GM12865 (cell line): Measurements from ENCODE around the gene SELENOT.

Experiments
- DNase-seq: peaks from one replicate; pipeline ENCODE4 v3.0.0; 2010; ENCODE audit warnings: low read depth
- H3K4me3 ChIP-seq: 2 replicates; pipeline ENCODE4 v1.5.1; 2011; ENCODE audit warnings: mild to moderate bottlenecking, low read depth, low read length, control low read depth
- TF ChIP-seq, protein P1 (sequence below): IDR thresholded peaks from 2 replicates; pipeline ENCODE4 v1.5.1; 2011; ENCODE audit warnings: low read length, control low read depth, low read depth, inconsistent platforms; ENCODE audit not compliant: insufficient read depth; ENCODE audit errors: missing control alignments

The SELENOT gene

GRCh38 chr3:150631515-150632221 lies 28.5 kb downstream of the SELENOT start:
- TF ChIP-seq, protein P1, sequence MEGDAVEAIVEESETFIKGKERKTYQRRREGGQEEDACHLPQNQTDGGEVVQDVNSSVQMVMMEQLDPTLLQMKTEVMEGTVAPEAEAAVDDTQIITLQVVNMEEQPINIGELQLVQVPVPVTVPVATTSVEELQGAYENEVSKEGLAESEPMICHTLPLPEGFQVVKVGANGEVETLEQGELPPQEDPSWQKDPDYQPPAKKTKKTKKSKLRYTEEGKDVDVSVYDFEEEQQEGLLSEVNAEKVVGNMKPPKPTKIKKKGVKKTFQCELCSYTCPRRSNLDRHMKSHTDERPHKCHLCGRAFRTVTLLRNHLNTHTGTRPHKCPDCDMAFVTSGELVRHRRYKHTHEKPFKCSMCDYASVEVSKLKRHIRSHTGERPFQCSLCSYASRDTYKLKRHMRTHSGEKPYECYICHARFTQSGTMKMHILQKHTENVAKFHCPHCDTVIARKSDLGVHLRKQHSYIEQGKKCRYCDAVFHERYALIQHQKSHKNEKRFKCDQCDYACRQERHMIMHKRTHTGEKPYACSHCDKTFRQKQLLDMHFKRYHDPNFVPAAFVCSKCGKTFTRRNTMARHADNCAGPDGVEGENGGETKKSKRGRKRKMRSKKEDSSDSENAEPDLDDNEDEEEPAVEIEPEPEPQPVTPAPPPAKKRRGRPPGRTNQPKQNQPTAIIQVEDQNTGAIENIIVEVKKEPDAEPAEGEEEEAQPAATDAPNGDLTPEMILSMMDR, result no peak
- no peak overlapping the region for H3K4me3 ChIP-seq
- no peak for DNase-seq

- no peak for DNase-seq
- TF ChIP-seq, protein P1, result no peak
- no peak overlapping the region for H3K4me3 ChIP-seq
These were observed 32.0 kb downstream of the SELENOT start for GRCh38 chr3:150635076-150635475.

DNA sequence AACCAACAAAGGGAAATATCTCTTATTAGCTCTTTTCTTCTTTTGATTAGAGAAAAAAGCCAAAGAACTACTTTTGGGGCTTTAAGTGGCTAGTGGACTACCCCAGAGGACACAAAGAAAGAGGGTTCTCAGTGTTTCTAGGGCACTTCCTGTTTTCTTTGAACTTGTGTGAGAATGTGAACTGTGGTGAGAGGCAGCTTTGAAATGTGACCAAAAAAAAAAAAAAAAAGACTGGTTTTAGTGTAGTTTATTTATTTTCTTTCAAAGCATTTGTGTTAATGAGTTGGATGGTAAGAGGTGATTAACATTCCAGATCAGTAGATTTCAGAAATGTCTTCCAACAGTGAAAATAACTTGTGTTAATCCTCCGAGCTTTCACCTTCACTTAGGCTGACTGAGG lies 32.4 kb downstream of the SELENOT start:
- DNase-seq, result peak; percentile 73
- TF ChIP-seq, protein P1, result no peak
- no peak overlapping the region for H3K4me3 ChIP-seq

DNA sequence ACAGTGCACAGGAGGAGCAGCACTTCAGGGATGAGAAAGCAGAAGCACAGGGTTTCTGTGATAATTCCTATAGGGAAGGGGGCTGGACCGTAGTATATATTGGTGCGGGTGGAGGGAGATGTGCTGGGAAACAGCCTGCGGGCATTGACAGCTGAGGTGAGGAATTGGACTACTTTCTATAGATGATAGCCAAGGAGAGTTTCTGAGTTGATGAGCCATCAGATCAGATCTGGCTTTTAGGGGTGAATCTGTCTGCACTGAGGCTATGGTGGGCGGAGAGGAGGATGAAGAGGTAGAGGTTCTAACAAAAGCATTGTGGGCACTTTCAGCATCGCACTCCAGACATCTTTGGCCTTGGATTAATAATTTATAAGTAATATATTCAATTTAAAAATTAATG lies 33.1 kb downstream of the SELENOT start:
- no peak overlapping the region for H3K4me3 ChIP-seq
- no peak for DNase-seq
- TF ChIP-seq, protein P1, result no peak

DNA sequence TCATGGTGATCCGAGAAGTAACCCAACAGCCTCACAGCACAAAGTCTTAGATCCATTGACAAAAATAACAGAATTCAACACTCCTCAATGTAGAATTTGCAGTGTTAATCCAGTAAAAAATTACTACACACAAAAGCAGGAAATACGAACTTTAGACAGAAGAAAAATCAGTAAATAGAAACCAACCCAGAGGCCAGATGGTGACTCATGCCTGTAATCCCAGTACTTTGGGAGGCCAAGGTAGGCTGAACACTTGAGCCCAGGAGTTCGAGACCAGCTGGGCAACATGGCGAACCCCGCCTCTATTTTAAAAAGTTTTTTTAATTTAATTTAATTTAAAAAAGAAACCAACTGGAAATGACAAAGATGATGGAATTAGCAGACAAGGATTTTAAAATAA lies 36.1 kb downstream of the SELENOT start:
- TF ChIP-seq, protein P1, result no peak

DNA sequence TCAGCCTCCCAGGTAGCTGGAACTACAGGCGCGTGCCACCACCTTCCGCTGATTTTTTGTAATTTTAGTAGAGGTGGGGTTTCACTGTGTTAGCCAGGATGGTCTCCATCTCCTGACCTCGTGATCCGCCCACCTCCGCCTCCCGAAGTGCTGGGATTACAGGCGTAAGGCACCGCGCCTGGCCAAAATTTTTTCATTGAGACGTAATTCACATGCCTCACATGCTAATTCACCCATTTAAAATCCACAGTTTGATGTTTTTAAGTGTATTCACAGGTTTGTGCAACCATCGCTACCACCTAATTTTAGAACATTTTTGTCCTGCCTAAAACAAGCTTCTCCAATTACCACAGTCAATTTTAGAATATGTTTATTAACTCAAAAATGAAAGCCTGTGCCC lies 37.1 kb downstream of the SELENOT start:
- no peak overlapping the region for H3K4me3 ChIP-seq

More for the DNA sequence above, 36.1 kb downstream of the SELENOT start:
- no peak for DNase-seq
- no peak overlapping the region for H3K4me3 ChIP-seq

More for the DNA sequence above, 37.1 kb downstream of the SELENOT start:
- TF ChIP-seq, protein P1, result no peak
- no peak for DNase-seq
